Lower leg skin (tissue), 3 donors: ENCODE data around the gene SLC25A38.

Experiments used
- POLR2A ChIP-seq, 2 donors: fragments of 450-650 bp; IDR thresholded peaks; one replicate each; pipeline ENCODE4 v1.6.1; 2016 to 2017; ENCODE audit warnings: antibody characterized with exemption in 2 of 2, mild to moderate bottlenecking in 1 of 2, moderate library complexity in 1 of 2
- TF ChIP-seq, protein P1 (sequence below), 3 donors: fragments of 450-650 bp; IDR thresholded peaks; one replicate each; pipeline ENCODE4 v1.5.1; 2016; ENCODE audit warnings: antibody characterized with exemption in 3 of 3, mild to moderate bottlenecking in 3 of 3, moderate library complexity in 2 of 3

DNA sequence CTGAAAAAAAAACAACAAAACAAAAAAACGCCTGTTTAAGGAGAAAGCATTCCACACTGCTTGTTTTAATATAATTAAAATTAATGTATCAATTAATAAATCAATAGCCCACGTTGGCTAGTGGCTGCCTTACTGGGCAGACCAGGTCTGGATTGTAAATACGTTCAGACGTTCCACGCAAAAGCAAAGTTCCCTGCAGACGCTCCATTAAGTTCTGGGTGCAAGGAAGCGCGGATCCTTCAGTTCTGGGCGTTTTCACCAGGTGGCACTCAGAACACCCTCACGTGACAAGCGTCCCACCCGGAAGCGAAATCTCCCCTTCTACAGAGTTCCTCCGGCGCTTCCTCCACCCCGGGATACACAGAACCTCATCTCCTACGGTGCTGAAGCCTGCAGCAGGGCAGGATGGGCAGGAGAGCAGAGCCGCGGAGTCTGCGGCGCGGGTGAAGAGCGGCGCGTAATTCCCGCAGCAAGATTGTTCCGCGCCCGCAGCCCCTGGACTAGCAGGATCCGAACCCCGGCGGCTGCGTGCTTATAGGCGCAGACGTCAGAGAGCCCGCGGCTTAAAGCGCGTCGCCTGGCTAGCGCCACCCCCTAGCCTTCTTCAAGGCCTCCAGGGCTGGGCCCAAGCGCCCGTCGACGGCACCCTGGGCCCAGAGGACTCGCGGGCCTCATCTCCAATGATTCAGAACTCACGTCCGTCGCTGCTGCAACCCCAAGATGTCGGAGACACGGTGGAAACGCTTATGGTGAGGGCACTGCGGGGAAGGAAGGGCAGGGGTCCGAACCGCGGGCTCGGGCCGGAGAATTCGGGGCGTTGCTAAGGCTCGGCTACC, at the start of gene SLC25A38:
- no peak for TF ChIP-seq POLR2A (IDR thresholded peaks at IDR 0.05)
- TF ChIP-seq, protein P1, sequence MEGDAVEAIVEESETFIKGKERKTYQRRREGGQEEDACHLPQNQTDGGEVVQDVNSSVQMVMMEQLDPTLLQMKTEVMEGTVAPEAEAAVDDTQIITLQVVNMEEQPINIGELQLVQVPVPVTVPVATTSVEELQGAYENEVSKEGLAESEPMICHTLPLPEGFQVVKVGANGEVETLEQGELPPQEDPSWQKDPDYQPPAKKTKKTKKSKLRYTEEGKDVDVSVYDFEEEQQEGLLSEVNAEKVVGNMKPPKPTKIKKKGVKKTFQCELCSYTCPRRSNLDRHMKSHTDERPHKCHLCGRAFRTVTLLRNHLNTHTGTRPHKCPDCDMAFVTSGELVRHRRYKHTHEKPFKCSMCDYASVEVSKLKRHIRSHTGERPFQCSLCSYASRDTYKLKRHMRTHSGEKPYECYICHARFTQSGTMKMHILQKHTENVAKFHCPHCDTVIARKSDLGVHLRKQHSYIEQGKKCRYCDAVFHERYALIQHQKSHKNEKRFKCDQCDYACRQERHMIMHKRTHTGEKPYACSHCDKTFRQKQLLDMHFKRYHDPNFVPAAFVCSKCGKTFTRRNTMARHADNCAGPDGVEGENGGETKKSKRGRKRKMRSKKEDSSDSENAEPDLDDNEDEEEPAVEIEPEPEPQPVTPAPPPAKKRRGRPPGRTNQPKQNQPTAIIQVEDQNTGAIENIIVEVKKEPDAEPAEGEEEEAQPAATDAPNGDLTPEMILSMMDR (IDR thresholded peaks at IDR 0.05), result no peak
